B cell (primary cell): Measurements from ENCODE around the gene UGT2B17.

Experiments used
- CTCF ChIP-seq: fragments of 200-600 bp; IDR thresholded peaks from one replicate; pipeline ENCODE4 v1.8.0; 2022; ENCODE audit warnings: antibody characterized with exemption, mild to moderate bottlenecking
- EZH2 ChIP-seq: IDR thresholded peaks from 2 replicates; pipeline ENCODE4 v1.6.1; 2012; ENCODE audit warnings: borderline replicate concordance, low read depth, mild to moderate bottlenecking, moderate library complexity, low read length; ENCODE audit not compliant: insufficient read depth, poor library complexity, severe bottlenecking

- TF ChIP-seq CTCF = no peak
- no peak for TF ChIP-seq EZH2
Observed at GRCh38 chr4:68606240-68606639, 30.1 kb upstream of the UGT2B17 start.
